Neutrophil (primary cell): ENCODE data around the gene AIMP2.
"Not testable (repeated sequence)": the region's sequence is repeated elsewhere in the genome, so short reads cannot be mapped to it uniquely, and the experiment has no call there.

Experiments
- H3K27ac ChIP-seq: fragments of 200-600 bp; sonication (generic); 2 replicates; pipeline ENCODE4 v1.5.1; 2016; ENCODE audit warnings: mild to moderate bottlenecking, moderate library complexity
- H3K27me3 ChIP-seq: fragments of 200-600 bp; sonication (generic); 2 replicates; pipeline ENCODE4 v1.6.0; 2016; ENCODE audit warnings: mild to moderate bottlenecking
- H3K36me3 ChIP-seq: fragments of 200-600 bp; sonication (generic); 2 replicates; pipeline ENCODE4 v1.5.1; 2017
- H3K4me1 ChIP-seq, 2 experiments: fragments of 200-600 bp in 1 of 2; sonication (generic) in 1 of 2; 1 replicate in 1 of 2; 2 replicates in 1 of 2; pipeline versions ENCODE4 v1.5.1 to v1.6.1; 2013 to 2016; ENCODE audit warnings: low read depth in 1 of 2, low read length in 1 of 2, mild to moderate bottlenecking in 1 of 2, moderate library complexity in 1 of 2; ENCODE audit not compliant: control insufficient read depth in 1 of 2, insufficient read depth in 1 of 2
- H3K4me3 ChIP-seq, 2 experiments: fragments of 200-600 bp in 1 of 2; sonication (generic) in 1 of 2; 1 replicate in 1 of 2; 2 replicates in 1 of 2; pipeline ENCODE4 v1.5.1; 2013 to 2016; ENCODE audit warnings: low read depth in 1 of 2, low read length in 1 of 2, mild to moderate bottlenecking in 1 of 2, moderate library complexity in 1 of 2
- H3K9me3 ChIP-seq: fragments of 200-600 bp; sonication (generic); 2 replicates; pipeline ENCODE4 v1.5.1; 2016
- TF ChIP-seq, protein P1 (sequence below): fragments of 200-600 bp; sonication (generic); IDR thresholded peaks from 2 replicates; pipeline ENCODE4 v1.5.1; 2016; ENCODE audit warnings: antibody characterized with exemption

The AIMP2 gene

DNA sequence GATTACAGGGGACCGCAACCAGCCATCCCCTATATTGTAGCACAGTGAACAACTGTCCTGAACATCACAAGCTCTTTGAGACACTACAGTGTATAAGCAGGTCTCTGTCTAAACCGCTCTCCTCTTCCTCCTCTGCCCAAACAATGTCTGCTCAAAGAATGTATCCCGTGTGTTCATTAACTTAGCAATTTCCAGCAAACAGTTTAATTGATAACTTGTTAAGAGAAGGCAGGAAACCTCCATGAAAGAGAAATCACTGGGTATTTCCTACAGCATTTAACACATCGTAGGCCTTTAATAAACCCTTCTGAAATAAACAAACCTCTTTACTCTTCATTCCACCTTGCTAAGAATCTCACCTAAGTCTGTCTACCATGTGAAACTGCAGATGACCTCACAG lies 1.7 kb upstream of the AIMP2 start:
- Histone ChIP-seq H3K27me3 (no peaks in the 10 kb centered on the region), H3K4me1 (peaks cover 7% of the 10 kb centered on the region in 2 experiments), H3K27ac (no peak overlapping the region), H3K9me3 (no peaks in the 10 kb centered on the region), H3K4me3 (no peak overlapping the region), H3K36me3 (peaks cover 10% of the 10 kb centered on the region)
- TF ChIP-seq, protein P1, sequence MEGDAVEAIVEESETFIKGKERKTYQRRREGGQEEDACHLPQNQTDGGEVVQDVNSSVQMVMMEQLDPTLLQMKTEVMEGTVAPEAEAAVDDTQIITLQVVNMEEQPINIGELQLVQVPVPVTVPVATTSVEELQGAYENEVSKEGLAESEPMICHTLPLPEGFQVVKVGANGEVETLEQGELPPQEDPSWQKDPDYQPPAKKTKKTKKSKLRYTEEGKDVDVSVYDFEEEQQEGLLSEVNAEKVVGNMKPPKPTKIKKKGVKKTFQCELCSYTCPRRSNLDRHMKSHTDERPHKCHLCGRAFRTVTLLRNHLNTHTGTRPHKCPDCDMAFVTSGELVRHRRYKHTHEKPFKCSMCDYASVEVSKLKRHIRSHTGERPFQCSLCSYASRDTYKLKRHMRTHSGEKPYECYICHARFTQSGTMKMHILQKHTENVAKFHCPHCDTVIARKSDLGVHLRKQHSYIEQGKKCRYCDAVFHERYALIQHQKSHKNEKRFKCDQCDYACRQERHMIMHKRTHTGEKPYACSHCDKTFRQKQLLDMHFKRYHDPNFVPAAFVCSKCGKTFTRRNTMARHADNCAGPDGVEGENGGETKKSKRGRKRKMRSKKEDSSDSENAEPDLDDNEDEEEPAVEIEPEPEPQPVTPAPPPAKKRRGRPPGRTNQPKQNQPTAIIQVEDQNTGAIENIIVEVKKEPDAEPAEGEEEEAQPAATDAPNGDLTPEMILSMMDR, result no peak

DNA sequence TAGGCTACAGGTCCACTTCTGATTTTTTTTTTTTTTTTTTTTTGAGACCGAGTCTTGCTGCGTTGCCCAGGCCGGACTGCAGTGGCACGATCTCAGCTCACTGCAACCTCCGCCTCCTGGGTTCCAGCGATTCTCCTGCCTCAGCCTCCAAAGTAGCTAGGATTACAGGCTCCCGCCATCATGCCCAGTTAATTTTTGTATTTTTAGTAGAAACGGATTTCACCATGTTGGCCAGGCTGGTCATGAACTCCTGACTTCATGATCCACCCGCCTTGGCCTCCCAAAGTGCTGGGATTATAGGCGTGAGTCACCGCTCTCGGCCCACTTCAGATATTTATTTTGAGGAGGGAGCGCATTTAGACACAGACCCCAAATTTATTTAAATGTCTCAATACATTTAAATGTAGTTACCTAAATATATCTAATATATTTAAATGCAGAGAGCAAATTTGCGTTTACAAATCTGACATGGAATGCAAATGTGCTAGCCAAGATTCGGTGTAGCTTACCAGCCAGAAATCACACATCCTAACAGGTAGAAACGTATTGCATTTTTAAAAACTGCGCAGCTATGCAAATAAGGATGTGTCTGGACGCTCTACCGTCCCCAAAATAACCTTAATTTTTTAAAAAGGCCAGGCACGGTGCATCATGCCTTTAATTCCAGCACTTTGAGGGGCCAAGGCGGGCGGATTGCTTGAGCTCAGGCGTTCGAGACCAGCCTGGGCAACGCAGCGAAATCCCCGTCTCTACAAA lies 1.1 kb upstream of the AIMP2 start:
- not testable (repeated sequence) for H3K4me1 ChIP-seq, H3K27me3 ChIP-seq, H3K36me3 ChIP-seq, H3K9me3 ChIP-seq, H3K27ac ChIP-seq
- peak overlapping the region; percentile 94 to 96 for H3K4me3 ChIP-seq

DNA sequence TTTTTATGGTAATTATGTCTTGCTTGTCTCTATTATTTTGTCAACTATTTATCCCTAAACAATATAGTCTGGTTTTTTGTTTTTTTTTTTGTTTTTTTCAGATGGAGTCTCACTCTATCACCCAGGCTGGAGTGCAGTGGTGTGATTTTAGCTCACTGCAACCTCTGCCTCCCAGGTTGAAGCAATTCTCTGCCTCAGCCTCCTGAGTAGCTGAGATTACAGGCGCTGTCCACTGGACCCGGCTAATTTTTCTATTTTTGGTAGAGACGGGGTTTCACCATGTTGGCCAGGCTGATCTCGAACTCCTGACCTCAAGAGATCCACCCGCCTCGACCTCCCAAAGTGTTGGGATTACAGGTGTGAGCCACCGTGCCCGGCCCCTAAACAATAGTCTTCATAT lies 1.3 kb downstream of the AIMP2 start:
- H3K27me3 ChIP-seq, H3K27ac ChIP-seq, H3K4me1 ChIP-seq, H3K9me3 ChIP-seq, H3K36me3 ChIP-seq: not testable (repeated sequence)
- peak overlapping the region in 1 of 2 experiments; percentile 96 for H3K4me3 ChIP-seq

DNA sequence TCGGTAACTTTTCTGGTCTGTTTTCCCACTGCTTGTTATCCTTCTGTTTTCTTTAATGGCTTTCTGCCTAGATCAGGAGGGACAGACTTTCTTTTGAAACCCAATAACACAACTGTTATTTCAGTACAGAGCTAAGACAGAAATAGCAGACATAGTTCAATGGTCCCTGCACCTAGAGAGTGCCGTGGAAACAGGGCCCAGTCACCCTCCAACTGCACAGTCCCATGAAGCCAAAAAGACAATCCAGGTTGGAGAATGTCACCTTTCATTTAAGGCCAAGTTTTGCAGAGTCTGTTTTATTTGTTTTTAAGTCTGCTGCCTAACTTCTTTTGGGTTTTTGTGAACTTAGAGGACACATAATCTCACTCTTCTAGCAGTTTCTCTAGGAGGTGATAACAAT lies 2.5 kb downstream of the AIMP2 start:
- peaks cover 7% of the 10 kb centered on the region in 2 experiments for H3K4me1 ChIP-seq
- no peak overlapping the region for H3K27ac ChIP-seq
- peaks cover 7% of the 10 kb centered on the region for H3K36me3 ChIP-seq
- no peaks in the 10 kb centered on the region for H3K27me3 ChIP-seq
- H3K4me3 ChIP-seq, result no peak overlapping the region
- no peaks in the 10 kb centered on the region for H3K9me3 ChIP-seq
- TF ChIP-seq, protein P1, result no peak

DNA sequence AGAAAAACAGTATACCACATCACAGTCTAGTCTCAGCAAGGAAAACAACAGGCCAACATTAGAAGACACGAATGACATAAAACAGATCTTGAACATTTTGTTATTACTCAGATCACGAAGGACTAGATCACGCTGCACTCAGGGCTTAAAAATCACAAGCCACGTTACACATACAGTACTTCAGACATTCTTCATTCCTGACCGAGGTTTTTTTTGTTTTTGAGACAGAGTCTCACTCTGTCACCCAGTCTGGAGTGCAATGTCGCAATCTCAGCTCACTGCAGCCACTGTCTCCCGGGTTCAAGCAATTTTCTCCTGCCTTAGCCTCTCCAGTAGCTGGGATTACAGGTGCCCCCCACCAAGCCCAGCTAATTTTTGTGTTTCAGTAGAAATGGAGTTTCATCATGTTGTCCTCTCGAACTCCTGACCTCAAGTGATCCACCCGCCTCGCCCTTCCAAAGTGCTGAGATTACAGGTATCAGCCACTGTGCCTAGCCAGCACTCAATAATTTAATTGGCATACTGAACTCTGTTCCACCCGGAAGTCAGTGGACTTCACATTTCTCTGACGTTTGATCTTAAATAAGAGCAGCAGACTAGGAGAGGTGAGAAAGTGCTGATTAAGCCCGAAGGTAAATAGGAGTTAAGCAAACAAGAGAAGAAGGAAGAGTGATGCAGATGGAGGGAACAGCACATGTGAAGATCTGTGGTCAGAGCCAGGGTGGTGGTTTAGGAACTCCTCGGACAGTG lies 3.5 kb downstream of the AIMP2 start:
- H3K9me3 ChIP-seq, result no peaks in the 10 kb centered on the region
- H3K4me3 ChIP-seq, result no peak overlapping the region
- H3K36me3 ChIP-seq, result peaks cover 16% of the 10 kb centered on the region
- H3K27me3 ChIP-seq, result no peaks in the 10 kb centered on the region
- no peak overlapping the region for H3K27ac ChIP-seq
- TF ChIP-seq, protein P1, result no peak
- H3K4me1 ChIP-seq, result peaks cover 7% of the 10 kb centered on the region in 2 experiments

DNA sequence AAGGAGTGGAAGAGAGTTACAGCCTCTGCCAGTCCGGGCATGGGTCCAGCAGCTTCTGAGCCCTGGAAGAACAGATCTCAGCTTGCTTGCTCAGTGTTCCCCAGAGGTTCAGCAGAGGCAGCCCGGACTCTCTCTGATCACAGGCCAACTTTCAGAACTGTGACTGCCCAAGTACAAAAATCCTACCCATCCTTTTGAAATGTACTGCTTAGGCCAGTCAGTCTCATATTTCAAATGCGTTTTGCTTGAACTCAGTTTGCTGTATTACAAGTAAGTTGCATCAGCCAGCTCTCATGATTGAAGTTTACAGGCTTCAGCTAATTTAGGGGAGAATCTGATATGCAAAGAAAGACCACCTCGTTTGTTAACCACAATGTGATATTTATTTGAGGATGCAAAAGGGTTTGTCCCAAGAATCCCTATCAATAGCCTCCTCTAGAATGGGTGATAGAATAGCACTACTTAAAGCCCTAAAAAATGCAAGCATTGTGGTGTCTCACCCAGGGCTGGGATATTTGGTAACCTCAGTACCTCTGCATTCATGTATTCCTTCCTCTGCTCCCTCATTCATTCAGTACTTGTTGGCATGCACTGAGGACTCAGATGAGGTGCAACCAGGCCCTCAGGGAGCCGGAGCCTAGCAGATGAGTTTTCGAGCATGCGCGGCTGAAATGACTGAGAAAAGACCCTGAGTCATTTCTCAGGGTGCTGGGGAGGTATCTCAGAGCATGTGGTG lies 7.0 kb downstream of the AIMP2 start:
- TF ChIP-seq, protein P1, result no peak
- peaks cover 39% of the 10 kb centered on the region for H3K36me3 ChIP-seq
- H3K4me1 ChIP-seq, result no peaks in the 10 kb centered on the region
- H3K9me3 ChIP-seq, result no peaks in the 10 kb centered on the region
- H3K4me3 ChIP-seq, result no peak overlapping the region
- H3K27ac ChIP-seq, result no peak overlapping the region
- H3K27me3 ChIP-seq, result no peaks in the 10 kb centered on the region
